ENCODE results near the gene TMEM213. TPM values are rescaled to one million over a fixed set of nuclear protein-coding genes. Genes with fewer than 3 reads are reported as not detected.

Gene TMEM213
- total RNA-seq, 1 donor from 2014 or later, result not detected

DNA sequence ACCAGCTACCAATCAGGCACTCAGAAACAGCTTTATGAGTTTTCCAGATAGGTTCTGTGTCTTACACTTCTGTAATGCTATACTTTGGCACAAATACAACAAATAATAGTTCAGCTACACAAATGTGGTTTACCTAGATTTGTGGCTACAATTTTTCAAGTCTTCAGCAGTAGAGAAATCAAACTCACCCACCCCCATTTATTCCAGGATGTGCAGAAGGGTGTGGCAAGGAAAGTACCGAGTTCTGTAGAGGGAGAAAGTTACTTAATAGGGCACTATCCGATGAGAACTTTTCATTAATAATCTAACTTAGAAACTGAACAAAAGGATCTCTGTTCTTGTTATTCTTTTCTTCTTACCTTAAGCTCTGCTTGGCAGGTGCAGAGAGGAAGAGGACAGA, 30.5 kb downstream of the TMEM213 start:
- Mint-ChIP-seq H3K4me3 (no peak overlapping the region), H3K4me1 (no peaks in the 10 kb centered on the region), H3K36me3 (peaks cover 8% of the 10 kb centered on the region), H3K27me3 (ENCODE audit: insufficient read depth, low read depth) (peaks cover 3% of the 10 kb centered on the region), H3K9me3 (peaks cover 15% of the 10 kb centered on the region), H3K27ac (no peak overlapping the region)
- Histone ChIP-seq H2AFZ (replicated peaks) (no peak overlapping the region), H4K20me1 (ENCODE audit: low read depth) (no peaks in the 10 kb centered on the region), H3K9me3 (ENCODE audit: low read depth) (no peaks in the 10 kb centered on the region), H3K4me1 (no peaks in the 10 kb centered on the region), H3K27me3 (no peaks in the 10 kb centered on the region), H3K79me2 (ENCODE audit: low read depth) (no peaks in the 10 kb centered on the region), H3F3A (ENCODE audit: low read depth) (no peaks in the 10 kb centered on the region), H3K9ac (no peak overlapping the region), H3K4me2 (no peak overlapping the region), H3K4me3 (no peak overlapping the region), H3K36me3 (no peaks in the 10 kb centered on the region), H3K27ac (no peak overlapping the region)
- no peak for TF ChIP-seq EZH2phosphoT487 (IDR thresholded peaks at IDR 0.05)
- TF ChIP-seq EZH2 (IDR thresholded peaks at IDR 0.05), result no peak
- TF ChIP-seq, protein P1, sequence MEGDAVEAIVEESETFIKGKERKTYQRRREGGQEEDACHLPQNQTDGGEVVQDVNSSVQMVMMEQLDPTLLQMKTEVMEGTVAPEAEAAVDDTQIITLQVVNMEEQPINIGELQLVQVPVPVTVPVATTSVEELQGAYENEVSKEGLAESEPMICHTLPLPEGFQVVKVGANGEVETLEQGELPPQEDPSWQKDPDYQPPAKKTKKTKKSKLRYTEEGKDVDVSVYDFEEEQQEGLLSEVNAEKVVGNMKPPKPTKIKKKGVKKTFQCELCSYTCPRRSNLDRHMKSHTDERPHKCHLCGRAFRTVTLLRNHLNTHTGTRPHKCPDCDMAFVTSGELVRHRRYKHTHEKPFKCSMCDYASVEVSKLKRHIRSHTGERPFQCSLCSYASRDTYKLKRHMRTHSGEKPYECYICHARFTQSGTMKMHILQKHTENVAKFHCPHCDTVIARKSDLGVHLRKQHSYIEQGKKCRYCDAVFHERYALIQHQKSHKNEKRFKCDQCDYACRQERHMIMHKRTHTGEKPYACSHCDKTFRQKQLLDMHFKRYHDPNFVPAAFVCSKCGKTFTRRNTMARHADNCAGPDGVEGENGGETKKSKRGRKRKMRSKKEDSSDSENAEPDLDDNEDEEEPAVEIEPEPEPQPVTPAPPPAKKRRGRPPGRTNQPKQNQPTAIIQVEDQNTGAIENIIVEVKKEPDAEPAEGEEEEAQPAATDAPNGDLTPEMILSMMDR (IDR thresholded peaks at IDR 0.05), result no peak
- no peak for DNase-seq (ENCODE audit: low spot score)

DNA sequence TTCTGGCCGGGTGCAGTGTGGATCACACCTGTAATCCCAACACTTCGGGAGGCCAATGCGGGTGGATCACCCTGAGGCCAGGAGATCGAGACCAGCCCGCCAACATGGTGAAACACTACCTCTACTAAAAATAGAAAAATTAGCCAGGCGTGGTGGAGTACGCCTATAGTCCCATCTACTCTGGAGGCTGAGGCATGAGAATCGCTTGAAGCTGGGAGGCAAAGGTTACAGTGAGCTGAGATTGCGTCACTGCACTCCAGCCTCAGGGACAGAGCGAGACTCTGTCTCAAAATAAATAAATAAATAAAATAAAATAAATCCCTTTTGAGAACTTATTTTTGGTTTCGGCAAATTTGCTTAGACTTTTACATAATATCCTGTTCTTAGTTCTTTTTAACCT, 31.5 kb downstream of the TMEM213 start:
- H3K36me3 ChIP-seq, result no peaks in the 10 kb centered on the region
- H3K79me2 ChIP-seq (ENCODE audit: low read depth), result no peaks in the 10 kb centered on the region
- Mint-ChIP-seq H3K4me3 (no peak overlapping the region), H3K27ac (no peak overlapping the region), H3K9me3 (peaks cover 15% of the 10 kb centered on the region), H3K4me1 (no peaks in the 10 kb centered on the region), H3K36me3 (peaks cover 10% of the 10 kb centered on the region), H3K27me3 (ENCODE audit: insufficient read depth, low read depth) (peaks cover 3% of the 10 kb centered on the region)
- TF ChIP-seq EZH2 (IDR thresholded peaks at IDR 0.05) (no peak), EZH2phosphoT487 (IDR thresholded peaks at IDR 0.05) (no peak)
- TF ChIP-seq, protein P1 (IDR thresholded peaks at IDR 0.05), result no peak
- H3F3A ChIP-seq (ENCODE audit: low read depth), result no peaks in the 10 kb centered on the region
- DNase-seq (ENCODE audit: low spot score), result no peak
- no peak overlapping the region for H3K4me3 ChIP-seq
- no peak overlapping the region for H3K9ac ChIP-seq
- no peak overlapping the region for H2AFZ ChIP-seq (replicated peaks)
- no peaks in the 10 kb centered on the region for H3K4me1 ChIP-seq
- no peak overlapping the region for H3K27ac ChIP-seq
- no peaks in the 10 kb centered on the region for H3K9me3 ChIP-seq (ENCODE audit: low read depth)
- no peaks in the 10 kb centered on the region for H4K20me1 ChIP-seq (ENCODE audit: low read depth)
- H3K4me2 ChIP-seq, result no peak overlapping the region
- H3K27me3 ChIP-seq, result no peaks in the 10 kb centered on the region

DNA sequence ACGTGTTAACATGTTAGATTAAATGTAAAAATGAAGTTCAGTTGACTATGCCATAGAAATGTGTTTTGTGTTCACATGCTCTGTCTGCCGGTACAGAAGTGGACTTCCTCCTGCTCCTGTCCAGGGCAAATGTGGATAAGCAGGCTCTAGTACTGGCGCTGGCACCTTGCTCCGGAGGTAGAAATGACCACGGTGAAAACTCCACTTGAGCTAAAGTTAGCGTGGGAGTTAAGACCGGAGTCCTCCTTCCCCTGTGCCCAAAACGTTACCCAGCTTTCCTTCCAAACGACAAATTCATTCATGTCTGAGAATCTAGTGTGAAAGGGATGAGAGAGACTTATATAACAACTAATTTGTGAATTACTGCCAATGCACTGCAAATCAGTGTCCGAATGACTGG, 35.2 kb downstream of the TMEM213 start:
- H3F3A ChIP-seq (ENCODE audit: low read depth), result no peaks in the 10 kb centered on the region
- Mint-ChIP-seq H3K27me3 (ENCODE audit: insufficient read depth, low read depth) (no peaks in the 10 kb centered on the region), H3K4me3 (no peak overlapping the region), H3K4me1 (no peaks in the 10 kb centered on the region), H3K36me3 (peaks cover 31% of the 10 kb centered on the region), H3K27ac (no peak overlapping the region), H3K9me3 (peaks cover 2% of the 10 kb centered on the region)
- no peaks in the 10 kb centered on the region for H3K27me3 ChIP-seq
- H4K20me1 ChIP-seq (ENCODE audit: low read depth), result no peaks in the 10 kb centered on the region
- H3K36me3 ChIP-seq, result no peaks in the 10 kb centered on the region
- no peak overlapping the region for H3K4me2 ChIP-seq
- no peak overlapping the region for H3K9ac ChIP-seq
- no peaks in the 10 kb centered on the region for H3K9me3 ChIP-seq (ENCODE audit: low read depth)
- no peak overlapping the region for H2AFZ ChIP-seq (replicated peaks)
- H3K79me2 ChIP-seq (ENCODE audit: low read depth), result no peaks in the 10 kb centered on the region
- H3K27ac ChIP-seq, result no peak overlapping the region
- no peaks in the 10 kb centered on the region for H3K4me1 ChIP-seq
- no peak for TF ChIP-seq EZH2phosphoT487 (IDR thresholded peaks at IDR 0.05)
- TF ChIP-seq, protein P1 (IDR thresholded peaks at IDR 0.05), result no peak
- DNase-seq (ENCODE audit: low spot score), result no peak
- no peak overlapping the region for H3K4me3 ChIP-seq

Data from neural progenitor cell (in vitro differentiated cells).